ENCODE data around the gene CRIP2. TPM values are rescaled to one million over a fixed set of nuclear protein-coding genes. Genes with fewer than 3 reads are reported as not detected.
A peak's percentile ranks its signal among the peaks of the same experiment; 100 is the strongest.

CRIP2 gene
- total and polyA plus RNA-seq, 8 donors: 12.9 to 223 (median 28.9) TPM

DNA sequence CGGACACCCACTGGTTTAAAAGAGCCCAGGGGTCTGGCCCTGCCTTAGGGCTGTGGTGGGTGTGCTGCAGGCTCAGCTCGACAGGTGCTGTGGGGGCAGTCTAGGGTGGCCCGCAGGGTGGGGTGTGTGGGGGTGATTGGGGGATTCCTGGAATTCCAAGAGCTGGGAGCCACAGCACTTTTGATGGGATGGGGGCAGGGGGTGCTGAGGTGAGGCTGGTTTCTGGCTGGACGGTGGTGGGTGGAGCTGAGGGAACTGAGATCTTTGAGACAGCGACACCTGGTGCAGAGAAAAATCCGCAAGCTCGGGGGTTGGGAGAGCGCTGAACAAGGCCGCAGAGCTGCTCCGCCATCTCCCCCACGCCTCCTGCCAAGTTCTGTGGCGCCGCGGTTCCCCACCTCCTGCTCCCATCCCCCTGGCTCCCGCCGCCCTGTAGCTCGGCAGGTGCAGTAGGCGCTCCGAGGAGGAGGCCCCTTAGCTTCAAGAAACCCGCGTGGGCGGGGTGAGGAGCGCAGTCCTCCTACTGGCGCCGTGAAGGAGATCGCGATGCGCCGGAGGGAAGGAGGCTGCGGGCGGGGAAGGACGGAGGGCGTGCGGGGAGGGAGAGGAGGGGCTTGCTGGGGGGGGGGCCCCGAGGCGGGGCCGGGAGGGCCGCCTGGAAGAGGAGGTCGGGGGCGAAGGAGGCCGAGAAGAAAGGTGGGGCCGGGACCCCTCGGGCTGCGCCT lies 15.1 kb downstream of the CRIP2 start:
- no peaks in the 10 kb centered on the region for H3K9me3 ChIP-seq
- intact Hi-C loops (cut with DNase I): loop anchor here in 2 of 3 donors (5.0 kb wide), 1 partner anchor 117 kb away; no protein-coding TSS in a partner anchor
- TF ChIP-seq, protein P1, sequence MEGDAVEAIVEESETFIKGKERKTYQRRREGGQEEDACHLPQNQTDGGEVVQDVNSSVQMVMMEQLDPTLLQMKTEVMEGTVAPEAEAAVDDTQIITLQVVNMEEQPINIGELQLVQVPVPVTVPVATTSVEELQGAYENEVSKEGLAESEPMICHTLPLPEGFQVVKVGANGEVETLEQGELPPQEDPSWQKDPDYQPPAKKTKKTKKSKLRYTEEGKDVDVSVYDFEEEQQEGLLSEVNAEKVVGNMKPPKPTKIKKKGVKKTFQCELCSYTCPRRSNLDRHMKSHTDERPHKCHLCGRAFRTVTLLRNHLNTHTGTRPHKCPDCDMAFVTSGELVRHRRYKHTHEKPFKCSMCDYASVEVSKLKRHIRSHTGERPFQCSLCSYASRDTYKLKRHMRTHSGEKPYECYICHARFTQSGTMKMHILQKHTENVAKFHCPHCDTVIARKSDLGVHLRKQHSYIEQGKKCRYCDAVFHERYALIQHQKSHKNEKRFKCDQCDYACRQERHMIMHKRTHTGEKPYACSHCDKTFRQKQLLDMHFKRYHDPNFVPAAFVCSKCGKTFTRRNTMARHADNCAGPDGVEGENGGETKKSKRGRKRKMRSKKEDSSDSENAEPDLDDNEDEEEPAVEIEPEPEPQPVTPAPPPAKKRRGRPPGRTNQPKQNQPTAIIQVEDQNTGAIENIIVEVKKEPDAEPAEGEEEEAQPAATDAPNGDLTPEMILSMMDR (IDR thresholded peaks at IDR 0.05): peak; percentile 31 to 47 (median 34)
- peaks cover 0 to 27% (median 4%) of the 10 kb centered on the region in 3 donors for H3K4me1 ChIP-seq
- 1% methylated on average over 28 to 44 of the region's 44 CpGs for WGBS, 2 donors
- peak overlapping the region; percentile 92 to 98 (median 96) for H3K27ac ChIP-seq
- H3K36me3 ChIP-seq: no peaks in the 10 kb centered on the region
- peak overlapping the region; percentile 42 to 92 (median 52) for H3K4me3 ChIP-seq
- peaks cover 0 to 11% (median 0%) of the 10 kb centered on the region in 4 donors for H3K27me3 ChIP-seq
- ATAC-seq: peak; percentile 51 to 59 (median 58)
- FAIRE-seq: no peak
- DNase-seq: peak; percentile 82 to 93 (median 90)

DNA sequence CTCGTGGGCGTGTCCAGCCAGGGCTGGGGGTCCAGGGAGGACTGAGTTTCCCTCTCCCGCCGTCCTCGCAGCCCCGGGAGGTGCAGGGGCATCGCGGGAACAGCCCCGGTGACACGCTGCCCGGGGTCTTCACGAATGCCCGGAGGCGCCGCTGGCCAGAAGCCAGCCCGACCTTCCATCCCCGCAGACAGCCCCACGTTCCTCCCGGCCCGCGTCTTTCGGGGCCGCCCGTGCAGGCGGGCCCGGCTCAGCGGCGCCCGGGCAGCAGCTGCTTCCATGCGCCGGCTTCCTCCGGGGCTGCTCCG lies 15.6 kb downstream of the CRIP2 start:
- Histone ChIP-seq H3K27ac (peak overlapping the region; percentile 92 to 98 (median 96)), H3K4me3 (peak overlapping the region; percentile 42 to 92 (median 52)), H3K36me3 (no peaks in the 10 kb centered on the region), H3K9me3 (no peaks in the 10 kb centered on the region), H3K4me1 (peaks cover 0 to 27% (median 4%) of the 10 kb centered on the region in 3 donors), H3K27me3 (peaks cover 0 to 11% (median 0%) of the 10 kb centered on the region in 4 donors)
- TF ChIP-seq, protein P1 (IDR thresholded peaks at IDR 0.05): no peak
- FAIRE-seq: no peak
- peak in 4 of 6 donors; percentile 70 to 90 (median 80) for DNase-seq
- intact Hi-C loops (cut with DNase I): no loop called here
- ATAC-seq: peak in 3 of 4 donors; percentile 0 to 2 (median 1)
- 0 to 1% methylated on average over 23 to 33 of the region's 33 CpGs for WGBS, 2 donors

DNA sequence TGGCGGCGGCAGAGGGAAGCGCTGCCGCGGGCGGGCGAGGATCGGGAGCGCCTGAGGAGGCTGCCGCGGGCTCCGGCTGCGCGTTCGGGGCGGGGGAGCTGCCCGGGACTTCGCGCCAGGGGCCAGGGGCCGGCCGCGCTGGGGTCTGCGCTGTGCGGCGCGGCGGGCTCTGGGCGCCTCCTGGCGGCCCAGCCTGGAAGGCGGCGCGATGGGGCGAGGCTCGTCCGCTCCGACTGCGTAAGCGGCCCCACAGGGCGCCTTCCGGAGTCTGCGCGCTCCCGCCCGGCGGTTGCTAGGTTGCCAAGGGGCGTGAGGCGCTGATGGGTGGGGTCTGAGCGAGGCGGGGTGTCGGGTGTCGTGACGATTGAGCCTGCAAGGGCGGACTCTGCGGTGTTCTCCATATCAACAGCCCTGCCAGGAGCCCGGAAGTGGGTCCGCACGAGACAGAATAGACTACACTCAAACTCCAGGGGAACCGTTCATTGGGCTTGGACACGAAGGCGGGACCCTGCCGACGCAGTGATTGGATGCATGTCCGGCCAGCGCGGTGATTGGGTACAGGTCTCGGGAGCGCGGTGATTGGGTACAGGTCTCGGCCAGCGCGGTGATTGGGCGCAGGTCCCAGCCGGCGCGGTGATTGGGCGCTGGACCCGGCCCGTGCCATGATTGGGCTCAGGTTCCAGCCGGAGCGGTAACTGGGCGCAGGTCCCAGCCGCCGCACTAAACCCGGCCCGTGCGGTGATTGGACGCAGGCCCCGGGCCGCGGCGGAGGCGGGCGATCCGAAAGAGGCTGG lies 16.1 kb downstream of the CRIP2 start, which contains the start of gene TEDC1:
Gene TEDC1 (plus strand): TSS at position 675 of the 794 bp plus-strand sequence. CDS start 130 bp downstream, outside the sequence.
- H3K27me3 ChIP-seq: peaks cover 0 to 11% (median 0%) of the 10 kb centered on the region in 4 donors
- TF ChIP-seq, protein P1 (IDR thresholded peaks at IDR 0.05): peak; percentile 47 to 87 (median 68)
- peak within 1 kb of the TSS; percentile 92 to 98 (median 96) for H3K27ac ChIP-seq
- intact Hi-C loops (cut with DNase I): no loop called here
- WGBS, 2 donors: 0% methylated on average over 78 to 94 of the region's 94 CpGs
- peak within 1 kb of the TSS; percentile 54 to 92 (median 58) for H3K4me3 ChIP-seq
- peak; percentile 97 for FAIRE-seq
- no peaks in the 10 kb centered on the region for H3K36me3 ChIP-seq
- peak; percentile 78 to 88 (median 81) for ATAC-seq
- H3K4me1 ChIP-seq: peaks cover 0 to 24% (median 4%) of the 10 kb centered on the region in 3 donors
- no peaks in the 10 kb centered on the region for H3K9me3 ChIP-seq
- peak; percentile 98 to 100 (median 100) for DNase-seq

DNA sequence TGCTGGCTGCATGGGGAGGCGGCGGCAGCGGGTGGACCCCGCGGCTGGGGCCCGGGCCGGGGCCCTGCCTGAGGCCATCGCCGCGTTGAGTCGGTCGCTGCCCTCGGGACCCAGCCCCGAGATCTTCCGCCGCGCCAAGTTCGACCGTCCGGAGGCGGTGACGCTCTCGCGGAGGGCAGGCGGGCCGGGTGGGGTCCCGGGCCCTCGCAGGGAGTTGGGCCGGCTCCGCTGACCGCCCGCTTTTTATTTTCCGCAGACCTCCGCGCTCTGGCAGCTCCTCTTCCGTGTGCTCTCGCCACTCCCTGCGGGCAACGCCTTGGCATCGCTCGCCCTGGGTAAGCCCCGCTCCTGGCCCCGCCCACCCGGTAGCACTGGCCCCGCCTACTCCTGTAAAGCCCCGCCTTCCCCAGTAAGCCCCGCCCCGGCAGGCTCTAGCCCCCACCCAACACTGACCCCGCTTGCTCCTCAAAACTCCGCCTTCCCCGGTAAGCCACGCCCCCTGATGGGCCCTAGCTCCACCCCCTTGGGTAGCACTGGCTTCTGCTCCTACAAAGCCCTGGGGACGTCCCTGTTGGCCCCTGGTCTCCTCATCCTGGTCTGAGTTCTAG lies 16.8 kb downstream of the CRIP2 start:
- no peak for FAIRE-seq
- intact Hi-C loops (cut with DNase I): no loop called here
- 1 to 2% methylated on average over 29 to 53 of the region's 53 CpGs for WGBS, 2 donors

More for the DNA sequence above, 16.8 kb downstream of the CRIP2 start:
- TF ChIP-seq, protein P1 (IDR thresholded peaks at IDR 0.05): no peak
- Histone ChIP-seq H3K36me3 (no peaks in the 10 kb centered on the region), H3K27me3 (peaks cover 0 to 11% (median 0%) of the 10 kb centered on the region in 4 donors), H3K4me3 (peak overlapping the region; percentile 54 to 69 (median 58)), H3K9me3 (no peaks in the 10 kb centered on the region), H3K4me1 (peaks cover 0 to 17% (median 4%) of the 10 kb centered on the region in 3 donors), H3K27ac (peak overlapping the region; percentile 65 to 92 (median 74))
- no peak for ATAC-seq
- peak; percentile 53 to 91 (median 82) for DNase-seq

All from pancreas (tissue), 10 donors.